HG02852 (cell line): Measurements from ENCODE around the gene NRG3.

Experiments used
- ATAC-seq: cut with Tn5 transposase; IDR thresholded peaks from one replicate; pipeline ENCODE4 v1.9.1; 2021; ENCODE audit warnings: mild to moderate bottlenecking, moderate library complexity; ENCODE audit not compliant: unreplicated experiment

Gene NRG3

GRCh38 chr10:82361256-82361655 lies 486.3 kb downstream of the NRG3 start:
- ATAC-seq = no peak

DNA sequence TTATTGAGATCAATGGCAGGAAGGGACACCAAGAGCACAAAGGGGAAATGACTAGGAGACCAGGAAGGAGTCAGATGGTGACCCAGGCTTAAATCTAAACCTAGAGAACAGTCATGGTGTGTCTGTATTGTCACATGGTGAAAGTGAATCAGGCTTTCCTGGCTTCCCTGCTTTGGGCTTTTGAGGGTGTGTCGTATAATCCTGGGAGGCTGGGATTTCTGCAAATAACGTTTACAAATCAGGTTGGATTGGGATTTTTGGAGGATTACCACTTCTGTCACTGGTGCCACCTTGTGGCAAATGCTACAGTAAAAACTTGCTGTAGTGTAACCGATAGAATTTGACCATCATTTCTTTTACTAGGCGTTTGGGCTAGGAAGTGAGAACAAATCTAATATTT lies 502.6 kb downstream of the NRG3 start:
- ATAC-seq = no peak

- no peak for ATAC-seq
These were observed 503.2 kb downstream of the NRG3 start for GRCh38 chr10:82378146-82378545.

GRCh38 chr10:82383350-82383749 lies 508.4 kb downstream of the NRG3 start:
- ATAC-seq = no peak

GRCh38 chr10:82390866-82391658 lies 516.1 kb downstream of the NRG3 start:
- ATAC-seq = no peak

DNA sequence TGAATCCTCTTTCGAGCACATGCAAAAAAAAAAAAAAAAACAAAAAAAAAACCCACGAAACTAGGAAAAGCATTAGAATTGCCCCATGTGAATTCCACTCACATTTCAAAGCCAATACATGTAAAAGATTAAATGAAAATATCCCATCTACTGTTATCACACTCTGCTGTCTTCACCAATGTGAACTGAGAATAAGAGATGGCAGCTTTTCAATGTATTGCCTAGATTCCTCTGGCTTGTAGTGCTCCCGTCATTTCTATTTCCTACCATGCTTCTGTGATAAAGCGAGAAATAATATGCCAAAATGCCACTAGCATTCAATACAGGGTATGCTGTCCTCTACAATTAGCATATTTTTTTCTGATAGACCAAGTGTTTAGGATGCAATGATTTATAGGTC lies 517.0 kb downstream of the NRG3 start:
- ATAC-seq = no peak

- ATAC-seq = no peak
These were observed 517.5 kb downstream of the NRG3 start for GRCh38 chr10:82392533-82392932.

- no peak for ATAC-seq
These were observed 519.1 kb downstream of the NRG3 start for GRCh38 chr10:82394122-82394521.

DNA sequence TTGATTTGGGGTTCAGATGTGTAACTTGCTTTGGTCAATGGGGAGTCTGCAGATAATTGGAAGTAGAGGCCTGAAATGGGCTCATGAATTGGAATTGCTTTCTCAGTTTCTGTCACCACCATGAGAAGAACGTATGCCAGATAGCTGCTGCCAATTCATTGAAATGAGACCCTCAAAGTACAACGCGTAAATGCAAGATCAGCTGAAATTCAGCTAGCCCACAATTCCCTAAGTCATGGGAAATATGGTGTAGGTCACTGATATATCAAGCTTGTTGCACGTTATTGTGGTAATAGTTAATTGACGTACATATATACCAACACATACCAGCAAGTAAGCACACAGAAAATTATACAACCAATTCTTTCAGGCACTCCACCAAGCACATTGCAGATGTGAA lies 520.0 kb downstream of the NRG3 start:
- ATAC-seq = no peak

GRCh38 chr10:82396886-82397285 lies 521.9 kb downstream of the NRG3 start:
- no peak for ATAC-seq

GRCh38 chr10:82397854-82398253 lies 522.9 kb downstream of the NRG3 start:
- ATAC-seq = no peak

DNA sequence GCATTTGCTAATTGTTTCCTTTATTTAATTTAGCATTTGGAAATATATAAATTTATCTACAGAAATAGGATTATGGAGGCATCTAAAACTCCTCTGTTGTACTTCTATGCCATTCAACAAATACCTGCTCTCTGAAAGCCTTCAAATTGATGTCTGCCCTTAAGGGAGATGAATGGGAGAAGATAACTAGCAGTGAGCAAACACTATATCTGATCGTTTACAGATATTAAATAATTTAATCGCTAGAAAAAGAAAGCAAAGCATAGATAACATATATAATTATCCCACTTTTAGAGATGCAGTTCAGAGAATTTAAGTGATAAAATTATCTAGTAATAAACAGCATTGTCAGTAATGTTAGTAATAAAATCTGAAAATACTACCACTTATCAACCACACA lies 524.9 kb downstream of the NRG3 start:
- ATAC-seq = no peak

GRCh38 chr10:82400841-82401240 lies 525.8 kb downstream of the NRG3 start:
- no peak for ATAC-seq

DNA sequence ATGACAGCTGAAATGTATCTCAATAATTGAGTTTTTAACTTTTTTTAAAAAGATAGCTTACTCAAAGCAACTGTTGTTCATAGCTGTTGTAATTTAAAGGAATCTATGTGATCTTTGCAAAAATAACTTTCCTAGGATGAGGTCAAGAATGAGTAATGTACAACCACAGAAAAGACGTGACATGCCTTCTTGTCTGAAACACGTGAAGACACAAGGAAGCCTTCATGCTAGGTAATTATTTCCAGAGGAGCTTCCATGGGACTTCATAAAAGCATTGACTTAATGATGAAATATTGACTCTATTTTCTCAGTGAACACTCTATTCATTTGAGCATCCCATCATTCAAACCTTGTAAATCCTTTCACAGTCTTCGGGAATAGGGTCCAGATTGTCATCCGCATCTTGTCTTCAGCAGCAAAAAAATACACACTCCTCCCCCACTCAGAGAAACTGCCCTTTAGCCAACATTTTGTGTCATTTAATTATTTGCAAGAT lies 528.0 kb downstream of the NRG3 start:
- ATAC-seq = no peak

GRCh38 chr10:82409671-82410070 lies 534.7 kb downstream of the NRG3 start:
- ATAC-seq = no peak

DNA sequence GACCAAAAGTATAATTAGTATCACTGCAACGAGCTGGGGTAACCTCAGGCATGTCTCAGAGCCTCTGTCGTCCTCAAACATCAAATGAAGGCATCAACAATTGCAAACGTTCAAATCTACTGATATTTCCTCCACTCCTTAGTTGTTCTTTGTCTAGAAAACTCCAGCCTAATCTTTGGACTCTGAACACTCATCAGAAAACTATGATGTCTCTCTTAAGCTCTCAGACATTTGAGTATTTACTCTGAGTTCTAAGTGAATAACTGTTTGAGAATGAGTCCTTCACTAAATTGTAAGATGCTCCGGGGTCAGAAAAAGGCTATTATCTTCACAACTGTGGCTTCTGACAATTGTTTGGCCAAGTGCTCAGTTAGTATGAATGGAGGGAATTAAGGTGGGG lies 536.4 kb downstream of the NRG3 start:
- ATAC-seq = no peak

DNA sequence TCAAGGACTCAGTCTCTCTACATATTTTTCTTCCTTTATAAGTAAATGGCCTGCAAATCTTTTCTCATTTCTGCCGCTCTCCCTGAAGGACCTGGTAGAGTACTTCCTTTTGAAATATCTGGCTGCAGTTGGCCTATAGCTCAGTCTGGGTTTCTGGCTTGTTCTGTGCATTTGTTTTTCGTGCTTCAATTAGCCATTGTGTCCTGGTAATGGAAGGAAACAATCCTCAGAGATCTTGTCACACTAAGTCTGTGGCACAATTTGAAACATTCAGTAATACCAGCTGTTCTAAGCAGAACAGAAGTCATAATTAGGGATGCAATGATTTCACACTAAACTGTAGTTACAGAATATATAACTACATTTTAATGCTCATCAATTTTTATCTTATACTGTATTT lies 545.0 kb downstream of the NRG3 start:
- no peak for ATAC-seq

DNA sequence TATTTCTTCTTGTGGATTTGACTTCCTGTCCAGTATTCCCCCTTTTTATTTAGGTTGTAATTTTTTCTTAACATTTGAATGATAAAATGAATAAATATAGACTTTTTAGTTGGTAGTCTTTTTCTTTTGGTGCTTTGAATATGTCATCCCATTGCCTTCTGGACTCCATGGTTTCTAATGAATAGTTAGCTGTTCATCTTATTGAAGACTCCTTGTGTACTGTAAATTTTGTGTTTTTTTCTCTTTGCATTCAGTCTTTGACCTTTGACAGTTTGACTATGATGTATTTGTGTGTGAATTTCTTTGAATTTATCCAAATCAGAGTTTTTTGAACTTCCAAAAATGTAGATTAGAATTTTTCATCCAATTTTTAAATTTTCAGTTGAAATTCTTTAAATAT lies 554.3 kb downstream of the NRG3 start:
- no peak for ATAC-seq

GRCh38 chr10:82438277-82438676 lies 563.3 kb downstream of the NRG3 start:
- ATAC-seq = no peak

GRCh38 chr10:82440775-82441174 lies 565.8 kb downstream of the NRG3 start:
- ATAC-seq = no peak

DNA sequence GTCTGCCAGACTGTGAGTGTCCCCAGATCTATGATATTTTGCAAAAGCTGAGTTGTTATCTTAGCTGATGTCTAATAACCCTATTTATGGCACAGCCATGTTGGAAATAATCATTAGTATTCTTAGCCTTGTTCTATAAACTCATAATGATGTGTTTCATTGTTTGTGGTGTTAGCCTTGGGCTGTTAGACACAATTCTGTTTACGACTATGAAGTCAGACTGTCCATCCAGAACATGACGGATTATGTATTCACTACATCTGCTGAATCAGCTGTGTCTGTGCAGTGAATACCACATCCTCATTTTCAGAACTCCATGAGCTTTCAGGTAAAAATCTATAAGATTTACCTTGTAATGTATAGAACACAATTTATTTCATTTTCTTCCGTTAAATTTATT lies 577.1 kb downstream of the NRG3 start:
- no peak for ATAC-seq

DNA sequence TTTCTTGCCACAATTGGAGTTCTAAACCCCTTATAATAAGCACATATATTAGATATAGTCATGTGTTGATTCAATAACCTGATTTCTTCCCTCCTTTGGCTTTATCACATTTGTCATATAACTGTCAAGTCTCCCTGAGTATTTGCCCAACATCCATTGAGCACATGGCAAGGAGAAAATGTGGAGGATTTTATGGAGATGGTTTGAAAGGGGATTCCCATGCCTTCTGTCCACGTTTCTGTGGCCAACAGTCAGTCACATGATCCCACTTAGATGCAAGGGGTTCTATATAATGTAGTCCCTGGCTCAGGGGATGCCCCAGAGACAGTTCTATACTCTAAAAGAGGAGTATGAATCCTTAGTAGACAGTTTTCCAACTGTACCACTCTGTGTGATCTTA lies 577.7 kb downstream of the NRG3 start:
- ATAC-seq = no peak

DNA sequence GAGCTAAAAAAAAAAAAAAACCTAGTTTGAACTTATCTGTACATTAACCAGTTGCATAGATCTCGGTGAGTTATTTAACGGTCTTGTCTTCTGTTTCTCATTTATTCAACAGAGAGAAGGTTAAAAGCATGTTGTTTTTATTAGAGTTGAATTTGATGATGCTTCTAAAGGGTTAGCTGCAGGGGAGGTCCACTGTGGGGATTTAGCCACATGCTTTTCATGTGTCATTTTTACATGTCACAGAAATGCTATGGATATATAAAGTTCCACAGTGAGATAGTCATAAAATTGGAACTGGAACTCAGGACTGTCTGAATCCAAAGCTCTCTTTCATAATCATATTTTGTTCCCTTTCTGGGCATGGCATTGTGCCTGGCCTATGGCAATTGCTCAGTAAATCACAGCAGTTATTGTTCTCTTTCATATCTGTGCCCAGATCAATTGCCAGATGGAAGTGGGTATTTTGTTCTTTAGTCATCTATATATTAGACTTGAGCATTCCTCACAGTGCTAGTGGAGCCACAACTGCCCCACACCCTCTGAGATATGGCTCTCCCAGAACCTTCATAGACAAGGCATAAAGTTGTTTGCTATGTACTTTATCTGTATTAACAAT lies 578.8 kb downstream of the NRG3 start:
- no peak for ATAC-seq
